MCF 10A (cell line): Measurements from ENCODE around the gene NXNL2. TPM values are rescaled to one million over a fixed set of nuclear protein-coding genes. Genes with fewer than 3 reads are reported as not detected.

Source experiments
- BruUV-seq: library from RNA; stranded (reverse); fragments of 400-500 nt; replicated peaks from 2 replicates; lab custom pipeline; 2021; lab: Mats Ljungman, UMichigan
- CTCF ChIA-PET: fragments of 300-600 bp; sonication (Branson Sonifier 250); formaldehyde crosslinking; extraction: SDS; loops from one replicate; lab custom pipeline; 2021; ENCODE audit warnings: antibody characterized with exemption, inconsistent platforms; lab: Yijun Ruan, JAX
- POLR2A ChIA-PET: fragments of 300-600, 350-650 bp; sonication (Branson Sonifier 250); formaldehyde crosslinking; extraction: SDS; loops from one replicate; lab custom pipeline; 2020; ENCODE audit warnings: antibody characterized with exemption, inconsistent platforms; lab: Yijun Ruan, JAX
- DNase-seq: peaks from one replicate; pipeline ENCODE4 v3.0.0-alpha.2; 2018; ENCODE audit not compliant: unreplicated experiment
- H3K27ac Mint-ChIP-seq: one replicate; pipeline ENCODE4 v1.8.0; 2022; ENCODE audit warnings: mild to moderate bottlenecking, low read depth, mixed read lengths; ENCODE audit not compliant: unreplicated experiment
- H3K27me3 Mint-ChIP-seq: one replicate; pipeline ENCODE4 v1.8.0; 2022; ENCODE audit warnings: mixed read lengths; ENCODE audit not compliant: insufficient read depth, unreplicated experiment
- H3K36me3 Mint-ChIP-seq: one replicate; pipeline ENCODE4 v1.8.0; 2022; ENCODE audit warnings: mild to moderate bottlenecking, moderate library complexity, mixed read lengths; ENCODE audit not compliant: insufficient read depth, unreplicated experiment
- H3K4me1 Mint-ChIP-seq: one replicate; pipeline ENCODE4 v1.8.0; 2022; ENCODE audit warnings: mixed read lengths; ENCODE audit not compliant: insufficient read depth, unreplicated experiment
- H3K4me3 Mint-ChIP-seq: one replicate; pipeline ENCODE4 v1.8.0; 2022; ENCODE audit warnings: mild to moderate bottlenecking, moderate library complexity, mixed read lengths; ENCODE audit not compliant: unreplicated experiment
- H3K9me3 Mint-ChIP-seq: one replicate; pipeline ENCODE4 v1.8.0; 2022; ENCODE audit warnings: mixed read lengths; ENCODE audit not compliant: unreplicated experiment
- CTCF ChIP-seq: fragments of 200-600 bp; IDR thresholded peaks from one replicate; pipeline ENCODE4 v1.8.0; 2022; ENCODE audit warnings: antibody characterized with exemption, mild to moderate bottlenecking; ENCODE audit not compliant: unreplicated experiment
- intact Hi-C: fragments of 100-400 bp; cut with micrococcal nuclease; formaldehyde crosslinking; loops from 2 replicates; pipeline ENCODE4 v1.14.1; 2022
- total RNA-seq: library from RNA; stranded (reverse); gene quantifications from 2 replicates; pipeline ENCODE4 v1.2.3, GENCODE V29; 2022

NXNL2 gene
- total RNA-seq, 1 experiment from 2014 or later = 0.49 TPM

DNA sequence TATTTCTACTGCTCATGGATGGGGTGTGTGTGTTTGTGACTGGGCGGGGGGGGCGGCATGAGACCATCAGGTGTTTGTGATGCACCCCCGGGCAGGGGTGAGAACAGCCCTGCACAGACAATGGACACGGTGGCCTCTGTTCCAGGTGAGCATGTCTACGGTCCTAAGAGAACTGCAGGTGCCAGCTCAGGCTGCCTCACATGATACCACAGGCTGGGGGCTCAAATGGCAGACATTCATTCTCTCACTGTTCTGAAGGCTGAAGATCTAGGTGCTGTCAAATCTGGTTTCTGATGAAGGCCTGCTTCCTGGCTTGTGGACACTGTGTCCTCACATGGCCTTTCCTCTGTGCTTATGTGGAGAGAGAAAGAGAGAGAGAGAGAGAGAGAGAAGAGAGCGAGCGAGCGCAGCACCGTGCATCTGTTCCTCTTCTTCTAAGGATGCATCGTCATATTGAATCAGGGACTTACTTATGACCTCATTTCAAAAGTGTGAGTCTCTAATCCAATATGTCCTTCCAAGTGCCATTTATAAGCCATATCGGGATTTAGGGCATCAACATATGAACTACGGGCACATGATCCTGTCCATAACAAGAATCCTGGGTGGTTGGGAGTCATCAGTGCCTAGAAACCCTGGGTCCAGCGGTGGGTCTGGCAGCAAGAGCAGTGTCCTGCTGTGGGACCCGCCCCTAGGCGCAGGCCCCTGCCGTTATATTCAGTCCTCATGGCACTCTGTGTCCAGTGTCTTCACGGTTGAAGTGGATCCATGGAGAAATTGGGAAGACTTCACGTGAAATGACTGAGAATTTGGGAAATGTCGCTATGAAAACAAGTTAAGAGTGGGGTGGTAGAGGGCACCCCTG lies 42.5 kb downstream of the NXNL2 start:
- no TSS peak for BruUV-seq
- intact Hi-C loops = loop anchor here (1.0 to 5.0 kb wide), 5 partner anchors 188 to 627 kb away; no protein-coding TSS in a partner anchor
- H3K27ac Mint-ChIP-seq = no peak overlapping the region
- no peaks in the 10 kb centered on the region for H3K36me3 Mint-ChIP-seq
- peaks cover 19% of the 10 kb centered on the region for H3K4me1 Mint-ChIP-seq
- ChIA-PET CTCF (interaction anchor here (0.6 to 0.7 kb wide), 3 partner anchors 53 to 1764 kb away, joined by 3 read pairs; no protein-coding TSS in a partner anchor), POLR2A (no interaction called here)
- DNase-seq = no peak
- H3K9me3 Mint-ChIP-seq = no peaks in the 10 kb centered on the region
- no peaks in the 10 kb centered on the region for H3K27me3 Mint-ChIP-seq
- H3K4me3 Mint-ChIP-seq = no peak overlapping the region
- no peak for TF ChIP-seq CTCF

DNA sequence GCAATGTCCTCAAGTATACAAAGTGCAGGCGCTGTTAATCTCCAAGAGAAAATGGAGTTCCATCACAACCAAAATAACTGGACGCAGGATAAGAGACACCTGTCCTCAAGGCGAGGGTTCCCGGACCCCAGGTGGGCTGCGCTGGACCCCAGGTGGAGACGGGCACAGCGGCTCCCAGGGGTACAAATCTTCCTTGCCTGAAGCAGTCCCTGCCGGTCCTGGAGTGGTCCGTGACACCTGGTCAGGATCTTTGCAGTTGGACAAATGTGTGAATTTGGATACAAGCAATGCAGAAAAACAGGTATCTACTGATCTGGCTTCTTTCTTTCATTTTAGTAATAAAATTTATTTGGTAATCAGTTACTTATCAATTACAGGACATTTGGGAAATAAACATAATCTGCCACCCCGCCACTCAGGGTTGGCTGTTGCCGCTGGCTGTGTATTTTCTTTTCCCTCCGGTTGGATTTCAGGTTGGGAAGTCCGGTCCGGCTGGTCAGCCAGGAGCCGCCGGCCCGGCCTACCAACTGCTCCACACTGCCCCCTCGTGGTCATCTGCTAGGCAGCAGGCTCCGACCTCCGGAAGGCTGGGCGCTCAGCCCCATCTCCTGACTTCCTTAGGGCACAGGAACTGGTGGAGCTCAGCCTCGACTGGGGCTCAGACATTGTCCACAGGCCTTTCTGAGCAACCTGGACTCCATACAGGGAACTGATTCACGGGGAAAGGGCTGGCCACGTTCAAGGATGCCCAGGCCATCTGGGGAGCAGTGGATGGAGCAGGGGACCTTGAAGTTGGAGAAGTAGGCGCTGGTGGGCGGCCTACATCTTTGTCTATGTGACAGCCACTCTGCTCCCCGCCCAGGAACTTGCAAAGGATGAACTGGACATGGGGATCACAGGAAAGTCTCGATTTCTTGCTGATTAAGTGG lies 43.4 kb downstream of the NXNL2 start:
- ChIA-PET POLR2A (interaction anchor here (1.1 kb wide), 1 partner anchor 117 kb away, joined by 5 read pairs; no protein-coding TSS in a partner anchor), CTCF (interaction anchor here (0.6 to 2.7 kb wide), 16 partner anchors 13 to 667 kb away, joined by 3 to 21 read pairs (median 4); no protein-coding TSS in a partner anchor)
- H3K9me3 Mint-ChIP-seq = no peaks in the 10 kb centered on the region
- H3K4me3 Mint-ChIP-seq = peak overlapping the region; percentile 61
- H3K4me1 Mint-ChIP-seq = peaks cover 21% of the 10 kb centered on the region
- peak; percentile 79 for DNase-seq
- intact Hi-C loops = loop anchor here (1.0 to 5.0 kb wide), 5 partner anchors 189 to 628 kb away; no protein-coding TSS in a partner anchor
- H3K27ac Mint-ChIP-seq = no peak overlapping the region
- TF ChIP-seq CTCF = peak; percentile 89
- no peaks in the 10 kb centered on the region for H3K27me3 Mint-ChIP-seq
- no peaks in the 10 kb centered on the region for H3K36me3 Mint-ChIP-seq
- BruUV-seq = no TSS peak

GRCh38 chr9:88579050-88579715 lies 44.2 kb downstream of the NXNL2 start:
- CTCF ChIA-PET = interaction anchor here (0.6 to 2.7 kb wide), 21 partner anchors 11 to 668 kb away, joined by 3 to 21 read pairs (median 3); no protein-coding TSS in a partner anchor
- Mint-ChIP-seq H3K27me3 (no peaks in the 10 kb centered on the region), H3K27ac (no peak overlapping the region), H3K4me1 (peaks cover 28% of the 10 kb centered on the region), H3K4me3 (no peak overlapping the region), H3K36me3 (no peaks in the 10 kb centered on the region), H3K9me3 (no peaks in the 10 kb centered on the region)
- TF ChIP-seq CTCF = no peak
- no peak for DNase-seq
- BruUV-seq = no TSS peak
- intact Hi-C loops = loop anchor here (2.0 to 5.0 kb wide), 2 partner anchors 567 to 628 kb away; no protein-coding TSS in a partner anchor
- POLR2A ChIA-PET = interaction anchor here (1.1 kb wide), 1 partner anchor 117 kb away, joined by 5 read pairs; no protein-coding TSS in a partner anchor
